ENCODE measurements around the gene WDFY2. TPM values are rescaled to one million over a fixed set of nuclear protein-coding genes. Genes with fewer than 3 reads are reported as not detected.

Gene WDFY2
- total and polyA plus RNA-seq, 4 donors, result 3.4 to 10.5 (median 5.8) TPM

- Histone ChIP-seq H3K9me3 (ENCODE audit: control insufficient read depth in 4 of 4, low read length in 3 of 4) (no peaks in the 10 kb centered on the region), H3K27me3 (ENCODE audit: control insufficient read depth in 4 of 4, insufficient read depth in 4 of 4, low read length in 3 of 4) (no peaks in the 10 kb centered on the region), H3K36me3 (ENCODE audit: control insufficient read depth in 4 of 4, insufficient read depth in 3 of 4, low read depth in 1 of 4, low read length in 3 of 4) (no peaks in the 10 kb centered on the region), H3K27ac (ENCODE audit: low read depth in 1 of 2, low read length in 2 of 2) (no peak overlapping the region), H3K9ac (ENCODE audit: low read depth in 1 of 2, low read length in 2 of 2) (no peak overlapping the region), H3K4me1 (ENCODE audit: control insufficient read depth in 4 of 4, insufficient read depth in 4 of 4, low read length in 3 of 4) (peaks cover 9 to 34% (median 21%) of the 10 kb centered on the region in 4 donors), H3K4me3 (ENCODE audit: low read depth in 1 of 3, low read length in 3 of 3) (no peak overlapping the region)
- WGBS, result 85% methylated on average over 8 of the region's 8 CpGs
- DNase-seq (ENCODE audit: low spot score), result no peak
- TF ChIP-seq ATF3 (IDR thresholded peaks at IDR 0.05) (no peak), HNF4G (IDR thresholded peaks at IDR 0.05) (no peak), SP1 (IDR thresholded peaks at IDR 0.05) (no peak), JUND (IDR thresholded peaks at IDR 0.05) (no peak)
Observed at GRCh38 chr13:51663973-51664957, 80.0 kb downstream of the WDFY2 start.

- WGBS, result 37% methylated on average over 2 of the region's 2 CpGs
- no peaks in the 10 kb centered on the region for H3K27me3 ChIP-seq (ENCODE audit: control insufficient read depth in 4 of 4, insufficient read depth in 4 of 4, low read length in 3 of 4)
- TF ChIP-seq GABPA (IDR thresholded peaks at IDR 0.05 in 1 of 2, conservative IDR thresholded peaks at IDR 0.05 in 1 of 2) (no peak), JUND (IDR thresholded peaks at IDR 0.05) (peak in 1 of 2 donors; percentile 18), HNF4A (conservative IDR thresholded peaks at IDR 0.05) (peak; percentile 29 to 41)
- no peak overlapping the region for H3K9ac ChIP-seq (ENCODE audit: low read depth in 1 of 2, low read length in 2 of 2)
- no peak overlapping the region for H3K4me3 ChIP-seq (ENCODE audit: low read depth in 1 of 3, low read length in 3 of 3)
- peaks cover 9 to 28% (median 19%) of the 10 kb centered on the region in 4 donors for H3K4me1 ChIP-seq (ENCODE audit: control insufficient read depth in 4 of 4, insufficient read depth in 4 of 4, low read length in 3 of 4)
- no peaks in the 10 kb centered on the region for H3K36me3 ChIP-seq (ENCODE audit: control insufficient read depth in 4 of 4, insufficient read depth in 3 of 4, low read depth in 1 of 4, low read length in 3 of 4)
- no peak for DNase-seq (ENCODE audit: low spot score)
- H3K27ac ChIP-seq (ENCODE audit: low read depth in 1 of 2, low read length in 2 of 2), result peak overlapping the region in 1 of 2 donors; percentile 1
- no peaks in the 10 kb centered on the region for H3K9me3 ChIP-seq (ENCODE audit: control insufficient read depth in 4 of 4, low read length in 3 of 4)
Observed at GRCh38 chr13:51665456-51665855, 81.2 kb downstream of the WDFY2 start.

- H3K4me1 ChIP-seq (ENCODE audit: control insufficient read depth in 4 of 4, insufficient read depth in 4 of 4, low read length in 3 of 4), result peaks cover 9 to 28% (median 19%) of the 10 kb centered on the region in 4 donors
- TF ChIP-seq EGR1 (IDR thresholded peaks at IDR 0.05; ENCODE audit: low read depth in 2 of 2) (no peak), ATF3 (IDR thresholded peaks at IDR 0.05) (no peak), NR2F2 (IDR thresholded peaks at IDR 0.05) (no peak), RXRA (IDR thresholded peaks at IDR 0.05) (no peak), SP1 (IDR thresholded peaks at IDR 0.05) (no peak), HNF4A (conservative IDR thresholded peaks at IDR 0.05) (no peak), GABPA (IDR thresholded peaks at IDR 0.05 in 1 of 2, conservative IDR thresholded peaks at IDR 0.05 in 1 of 2) (no peak), RAD21 (IDR thresholded peaks at IDR 0.05) (no peak), FOXA1 (IDR thresholded peaks at IDR 0.05) (no peak), FOXA2 (IDR thresholded peaks at IDR 0.05) (no peak), HNF4G (IDR thresholded peaks at IDR 0.05) (no peak), REST (IDR thresholded peaks at IDR 0.05) (no peak), CTCF (IDR thresholded peaks at IDR 0.05; ENCODE audit: low read depth, low read length, missing input control) (no peak), JUND (IDR thresholded peaks at IDR 0.05) (no peak), TAF1 (conservative IDR thresholded peaks at IDR 0.05) (no peak), ZBTB33 (IDR thresholded peaks at IDR 0.05) (no peak), YY1 (IDR thresholded peaks at IDR 0.05) (no peak), MAX (IDR thresholded peaks at IDR 0.05) (no peak)
- H3K4me3 ChIP-seq (ENCODE audit: low read depth in 1 of 3, low read length in 3 of 3), result no peak overlapping the region
- H3K27me3 ChIP-seq (ENCODE audit: control insufficient read depth in 4 of 4, insufficient read depth in 4 of 4, low read length in 3 of 4), result no peaks in the 10 kb centered on the region
- DNase-seq (ENCODE audit: low spot score), result no peak
- H3K27ac ChIP-seq (ENCODE audit: low read depth in 1 of 2, low read length in 2 of 2), result no peak overlapping the region
- 81% methylated on average over 1 of the region's 1 CpG for WGBS
- no peaks in the 10 kb centered on the region for H3K36me3 ChIP-seq (ENCODE audit: control insufficient read depth in 4 of 4, insufficient read depth in 3 of 4, low read depth in 1 of 4, low read length in 3 of 4)
- H3K9ac ChIP-seq (ENCODE audit: low read depth in 1 of 2, low read length in 2 of 2), result no peak overlapping the region
- H3K9me3 ChIP-seq (ENCODE audit: control insufficient read depth in 4 of 4, low read length in 3 of 4), result no peaks in the 10 kb centered on the region
Observed at GRCh38 chr13:51666374-51666773, 82.1 kb downstream of the WDFY2 start.
